NCI-H1105 (cell line): ENCODE measurements around the gene PACC1.

Source experiments
- DNase-seq: peaks from one replicate; lab custom pipeline; 2025; lab: John Stamatoyannopoulos, UW

PACC1 gene

GRCh38 chr1:212437179-212437798, 22.6 kb upstream of the PACC1 start:
- DNase-seq = peak; percentile 1

DNA sequence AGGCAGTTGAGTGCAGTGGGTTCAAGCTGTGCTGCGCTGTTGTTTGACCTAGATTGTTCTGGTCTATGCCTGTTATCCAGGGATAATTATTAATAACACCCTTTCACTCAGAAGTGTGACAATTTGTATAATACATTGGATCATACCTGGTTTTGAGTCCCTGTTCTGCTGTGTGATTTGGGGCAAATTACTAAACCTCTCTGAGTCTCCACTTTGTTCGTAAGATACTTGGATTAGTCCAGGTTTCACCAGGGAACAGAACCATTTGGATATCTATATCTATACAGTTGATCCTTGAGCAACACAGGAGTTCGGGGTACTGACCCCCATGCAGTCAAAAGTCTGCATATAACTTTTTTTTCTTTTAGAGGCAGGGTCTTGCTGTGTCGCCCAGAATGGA, 20.3 kb upstream of the PACC1 start:
- no peak for DNase-seq

DNA sequence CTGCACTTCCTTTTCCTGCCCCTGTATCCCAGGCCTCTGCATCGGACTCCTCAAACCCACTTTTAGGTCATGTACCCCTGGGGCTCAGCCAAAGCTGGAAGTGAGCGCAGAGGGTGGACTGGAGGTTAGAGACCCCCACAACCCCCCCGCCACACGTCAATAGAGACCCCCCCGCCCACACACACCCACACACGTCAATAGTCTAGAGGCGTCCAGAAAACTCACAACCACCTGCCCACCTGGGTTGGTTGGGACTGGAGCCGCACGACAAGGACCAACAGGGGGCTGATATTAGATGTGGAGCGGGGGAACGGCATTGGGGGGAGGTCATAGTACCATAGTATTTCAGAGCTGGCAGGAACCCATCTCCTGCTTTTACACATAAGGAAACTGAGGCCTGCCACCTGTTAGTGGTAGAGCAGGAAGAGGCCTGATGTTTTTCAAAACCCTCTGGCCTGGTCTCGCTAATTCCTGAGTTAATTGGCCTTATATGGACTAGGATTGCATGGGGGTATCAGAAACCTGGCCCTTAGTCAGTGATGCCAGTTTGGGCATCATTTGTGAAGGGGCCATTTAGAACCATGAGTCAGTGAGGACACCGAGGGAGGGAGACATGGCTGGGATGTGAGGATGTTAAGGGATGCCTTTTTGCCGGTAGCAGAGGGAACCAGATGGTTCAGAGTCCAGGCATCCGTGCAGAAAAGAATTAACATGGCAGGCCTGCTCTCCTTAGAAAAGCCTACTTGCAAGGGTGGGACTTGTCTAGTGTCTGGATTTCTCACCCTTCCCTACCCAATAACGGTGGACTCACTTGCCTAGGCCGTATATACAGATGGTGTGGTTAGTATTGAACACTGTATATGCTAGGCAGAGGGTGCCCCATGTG, 19.1 kb upstream of the PACC1 start:
- DNase-seq = no peak

DNA sequence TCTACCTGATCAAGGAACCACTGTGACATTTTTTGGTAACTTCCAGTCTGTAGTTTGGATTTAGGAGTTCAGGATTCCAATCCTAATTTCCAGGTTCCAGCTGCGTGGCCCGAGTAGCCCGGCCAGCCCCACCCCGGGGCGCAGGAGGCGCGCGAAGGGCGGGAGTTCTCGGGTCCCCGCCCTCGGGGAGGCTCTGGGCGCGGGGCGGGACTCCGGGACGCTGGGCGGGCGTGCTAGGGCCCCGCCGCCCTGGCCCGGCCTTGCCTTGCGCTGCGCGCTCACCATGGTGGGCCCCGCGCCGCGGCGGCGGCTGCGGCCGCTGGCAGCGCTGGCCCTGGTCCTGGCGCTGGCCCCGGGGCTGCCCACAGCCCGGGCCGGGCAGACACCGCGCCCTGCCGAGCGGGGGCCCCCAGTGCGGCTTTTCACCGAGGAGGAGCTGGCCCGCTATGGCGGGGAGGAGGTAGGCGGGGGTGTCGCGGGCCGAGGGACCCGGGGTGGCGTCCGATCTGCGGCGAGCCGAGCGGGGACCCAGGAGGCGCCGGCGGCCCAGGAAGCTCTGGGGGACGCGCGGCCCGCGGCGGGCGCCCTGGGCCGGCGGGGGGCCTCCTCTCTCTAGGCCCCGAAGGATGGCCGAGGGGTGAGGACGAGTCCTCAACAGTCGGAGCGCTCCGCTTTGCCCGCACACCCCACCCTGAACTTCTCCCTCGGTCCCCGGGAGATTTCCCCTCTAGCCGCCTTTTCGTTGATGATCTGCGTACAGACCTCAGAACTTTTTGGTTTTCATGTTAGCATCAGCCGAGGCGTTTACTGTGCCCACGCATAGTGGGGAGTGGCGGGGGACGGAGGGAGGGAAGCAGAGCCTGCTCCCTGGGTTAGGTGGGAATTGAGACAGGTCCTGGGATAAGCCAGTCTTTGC, 18.2 kb upstream of the PACC1 start, which contains the start of gene NENF:
TSS of gene NENF (plus strand) at position 260 of the 916 bp plus-strand sequence. CDS start at position 284, 24 bp downstream.
- DNase-seq = peak; percentile 81

DNA sequence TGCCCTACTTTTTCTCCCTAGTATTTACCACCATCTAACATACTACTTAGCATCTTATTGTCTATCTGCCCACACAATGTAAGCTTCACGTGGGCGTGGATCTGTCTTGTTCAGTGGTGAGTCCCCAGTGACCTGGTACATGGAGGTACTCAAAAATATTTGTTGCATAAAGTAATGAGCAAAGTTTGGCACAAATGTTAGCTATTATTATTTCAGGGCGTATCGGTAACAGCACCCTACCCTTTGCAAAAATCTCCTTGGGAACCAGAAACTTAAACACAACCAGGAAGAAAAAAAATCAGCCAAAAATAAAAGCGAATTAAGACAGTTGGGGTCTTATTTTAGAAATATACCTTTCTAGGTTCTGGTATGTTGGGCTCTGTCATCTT, 17.6 kb upstream of the PACC1 start:
- no peak for DNase-seq

DNA sequence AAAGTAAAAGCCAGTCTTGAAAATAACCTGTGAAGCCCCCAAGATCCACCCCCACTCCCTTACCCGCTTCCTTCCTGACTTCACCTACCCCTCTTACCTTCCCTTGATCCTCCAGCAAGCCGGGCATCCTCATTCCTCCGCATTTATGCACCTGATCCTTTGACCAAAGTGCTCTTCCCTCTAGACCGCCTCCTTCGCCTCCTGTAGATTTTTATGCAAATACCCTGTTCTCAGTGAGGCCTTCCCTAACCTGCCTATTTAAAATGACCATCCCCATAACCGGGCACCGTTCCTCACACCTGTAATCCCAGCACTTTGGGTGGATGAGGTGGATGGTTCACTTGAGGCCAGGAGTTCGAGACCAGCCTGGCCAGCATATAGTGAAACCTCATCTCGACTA, 17.0 kb upstream of the PACC1 start:
- DNase-seq = no peak

DNA sequence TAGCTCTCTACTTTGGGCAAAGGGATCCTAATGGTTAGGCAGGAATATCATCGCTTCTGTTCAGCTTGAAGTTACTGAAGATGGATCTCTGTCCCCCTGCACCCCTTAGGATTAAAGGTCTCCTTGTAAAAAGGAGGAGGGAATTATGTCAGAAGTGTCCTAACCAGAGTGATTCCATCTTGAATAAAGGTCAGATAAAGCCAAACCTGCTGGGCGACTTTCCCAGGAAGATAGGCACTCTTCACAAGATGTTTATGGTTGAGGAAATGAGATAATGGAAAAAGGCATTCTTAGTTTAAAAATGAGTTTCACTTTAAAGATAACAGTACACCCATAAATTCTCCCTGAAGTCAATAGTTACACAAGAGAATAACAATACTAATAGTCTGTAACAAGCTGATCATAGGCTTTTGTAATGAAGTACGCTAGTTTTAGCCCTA, 16.3 kb upstream of the PACC1 start:
- no peak for DNase-seq

- no peak for DNase-seq
Measured at GRCh38 chr1:212430416-212430815, 15.7 kb upstream of the PACC1 start.

GRCh38 chr1:212428496-212428895, 13.8 kb upstream of the PACC1 start:
- DNase-seq = no peak

GRCh38 chr1:212423879-212424278, 9.2 kb upstream of the PACC1 start:
- DNase-seq = no peak

- no peak for DNase-seq
Measured at GRCh38 chr1:212421165-212421564, 6.5 kb upstream of the PACC1 start.

DNA sequence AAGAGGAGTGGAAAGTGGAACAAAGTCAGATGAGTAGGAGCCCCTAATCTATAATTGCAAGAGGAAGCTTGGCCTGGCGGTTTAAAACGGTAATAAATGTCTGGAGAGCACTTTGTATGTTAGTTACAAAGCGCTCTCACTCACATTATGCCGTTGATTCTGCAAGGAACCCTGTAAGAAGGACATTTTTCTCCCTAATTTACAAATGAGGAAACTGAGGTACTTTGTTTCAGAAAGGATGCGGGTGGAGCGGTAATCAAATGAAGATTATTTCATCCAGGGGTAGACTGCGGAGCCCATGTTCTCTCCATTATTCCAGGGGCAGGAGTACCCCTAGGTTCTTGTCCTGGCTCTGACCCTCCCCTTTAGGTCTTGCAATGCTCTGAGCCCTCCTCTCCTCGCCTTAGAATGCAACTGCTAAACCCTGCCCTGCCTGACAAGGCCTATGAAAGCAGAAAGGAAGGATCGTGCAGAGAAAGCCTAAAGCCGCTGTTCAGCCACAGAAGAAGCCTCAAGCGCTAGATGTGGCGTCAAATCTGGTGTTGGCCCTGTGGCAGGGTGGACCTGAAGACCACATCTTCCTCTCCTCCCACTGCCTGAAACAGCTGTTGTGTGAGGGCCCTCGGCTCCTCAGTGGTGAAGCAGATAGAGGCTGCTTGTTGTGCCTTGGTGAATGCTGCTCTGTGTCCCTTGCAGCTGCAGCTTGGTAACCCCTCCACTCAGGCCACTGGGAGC, 588 bp upstream of the PACC1 start:
- DNase-seq = no peak

- DNase-seq = no peak
Measured at GRCh38 chr1:212413902-212414327, 771 bp downstream of the PACC1 start.

DNA sequence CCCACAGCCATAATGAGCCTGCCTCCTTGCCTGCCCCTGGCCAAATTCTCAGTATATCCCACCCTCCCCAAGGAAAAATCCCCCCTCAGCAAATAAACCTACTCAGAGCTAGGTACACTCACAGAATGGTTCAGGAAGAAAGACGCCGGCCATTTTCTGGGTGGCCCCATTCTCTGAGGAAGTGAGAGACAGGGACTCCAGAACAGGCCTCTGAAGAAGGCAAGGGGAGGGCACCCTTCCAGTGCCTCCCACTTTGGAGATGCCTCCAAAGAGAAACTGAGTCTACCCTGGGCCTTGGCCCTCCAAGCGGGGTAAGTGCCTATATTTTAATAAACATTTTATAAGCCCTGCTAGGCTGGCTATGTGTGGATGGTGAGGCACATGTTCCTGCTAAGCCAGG, 2.3 kb downstream of the PACC1 start:
- no peak for DNase-seq

DNA sequence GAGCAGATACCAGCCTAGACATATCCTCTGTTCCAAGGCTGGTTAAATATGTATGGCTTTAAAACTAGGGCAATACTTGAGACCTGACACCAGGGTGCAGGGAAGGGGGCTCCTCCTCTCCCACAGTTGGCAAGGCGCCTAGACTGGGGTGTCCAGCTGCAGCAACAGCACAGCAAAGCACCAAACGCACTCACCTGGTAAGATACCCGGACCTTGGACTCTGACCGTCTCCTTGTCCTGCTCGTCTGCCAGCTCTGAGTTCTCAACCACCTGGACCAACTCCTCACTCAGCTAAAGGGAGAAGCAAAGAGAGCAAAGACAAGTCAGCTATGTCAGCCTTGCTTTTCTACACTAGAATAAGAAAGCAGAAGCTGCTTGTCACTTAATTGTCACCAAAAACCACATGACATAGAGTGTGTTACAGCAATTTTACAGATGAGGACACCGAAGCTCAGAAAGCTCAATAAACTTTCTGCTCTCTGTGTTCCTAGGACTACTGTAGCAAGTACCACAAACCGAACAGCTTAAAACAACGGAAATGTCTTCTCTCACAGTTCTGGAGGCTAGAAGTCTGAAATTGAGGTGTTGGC, 4.4 kb downstream of the PACC1 start:
- DNase-seq = no peak

GRCh38 chr1:212402666-212403321, 11.9 kb downstream of the PACC1 start:
- no peak for DNase-seq

- no peak for DNase-seq
Measured at GRCh38 chr1:212401838-212402582, 12.7 kb downstream of the PACC1 start.

GRCh38 chr1:212401042-212401441, 13.6 kb downstream of the PACC1 start:
- DNase-seq = no peak

GRCh38 chr1:212397171-212397570, 17.5 kb downstream of the PACC1 start:
- no peak for DNase-seq

DNA sequence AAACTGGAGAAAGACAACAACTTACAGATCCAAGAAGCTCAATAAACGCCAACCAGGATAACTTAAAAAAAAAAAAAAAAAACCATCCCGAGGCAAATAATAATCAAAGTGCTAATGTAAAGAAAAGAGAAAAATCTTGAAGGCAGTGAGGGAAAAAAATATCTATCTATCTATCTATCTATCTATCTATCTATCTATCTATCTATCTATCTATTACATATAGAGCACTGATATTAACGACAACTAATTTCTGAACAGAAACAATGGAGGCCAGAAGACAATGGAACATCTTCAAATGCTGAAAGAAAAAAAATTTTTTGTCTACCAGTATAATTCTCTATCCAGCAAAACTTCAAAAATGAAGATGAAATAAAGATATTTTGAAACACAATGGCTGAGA, 18.0 kb downstream of the PACC1 start:
- no peak for DNase-seq
